Activated CD8-positive, alpha-beta memory T cell treated with anti-CD3 and anti-CD28 coated beads, Interleukin-2, amount 50 U/mL, for 48 hours (primary cell): ENCODE results near the gene SUGP2.
"Not testable (repeated sequence)": the region's sequence is repeated elsewhere in the genome, so short reads cannot be mapped to it uniquely, and the experiment has no call there.

Experiments
- DNase-seq: peaks from one replicate; pipeline ENCODE4 v3.0.0-alpha.2; 2020

SUGP2 gene

GRCh38 chr19:18987456-18987855, 45.9 kb downstream of the SUGP2 start:
- DNase-seq = no peak

GRCh38 chr19:18985257-18985656, 48.1 kb downstream of the SUGP2 start:
- no peak for DNase-seq

GRCh38 chr19:18984251-18984650, 49.1 kb downstream of the SUGP2 start:
- DNase-seq = no peak

GRCh38 chr19:18982669-18983068, 50.6 kb downstream of the SUGP2 start:
- no peak for DNase-seq

- DNase-seq = no peak
Measured at GRCh38 chr19:18980432-18981020, 52.8 kb downstream of the SUGP2 start.

- no peak for DNase-seq
Measured at GRCh38 chr19:18978616-18979015, 54.7 kb downstream of the SUGP2 start.

GRCh38 chr19:18975869-18976268, 57.4 kb downstream of the SUGP2 start:
- no peak for DNase-seq

GRCh38 chr19:18975011-18975410, 58.3 kb downstream of the SUGP2 start:
- no peak for DNase-seq

- no peak for DNase-seq
Measured at GRCh38 chr19:18972851-18973250, 60.5 kb downstream of the SUGP2 start.

GRCh38 chr19:18972301-18972811, 61.0 kb downstream of the SUGP2 start:
- DNase-seq = no peak

GRCh38 chr19:18969931-18970659, 63.2 kb downstream of the SUGP2 start:
- no peak for DNase-seq

- DNase-seq = no peak
Measured at GRCh38 chr19:18967358-18968146, 65.8 kb downstream of the SUGP2 start.

- no peak for DNase-seq
Measured at GRCh38 chr19:18966307-18966706, 67.0 kb downstream of the SUGP2 start.

GRCh38 chr19:18964121-18964520, 69.2 kb downstream of the SUGP2 start:
- no peak for DNase-seq

GRCh38 chr19:18961767-18962620, 71.3 kb downstream of the SUGP2 start:
- DNase-seq = no peak

- no peak for DNase-seq
Measured at GRCh38 chr19:18960370-18960769, 72.9 kb downstream of the SUGP2 start.

GRCh38 chr19:18955042-18955441, 78.3 kb downstream of the SUGP2 start:
- no peak for DNase-seq

GRCh38 chr19:18954094-18954493, 79.2 kb downstream of the SUGP2 start:
- DNase-seq = no peak

GRCh38 chr19:18952364-18953003, 80.8 kb downstream of the SUGP2 start:
- DNase-seq = not testable (repeated sequence)

- no peak for DNase-seq
Measured at GRCh38 chr19:18951721-18952281, 81.5 kb downstream of the SUGP2 start.

GRCh38 chr19:18949858-18950257, 83.5 kb downstream of the SUGP2 start:
- DNase-seq = no peak

- DNase-seq = no peak
Measured at GRCh38 chr19:18948976-18949356, 84.4 kb downstream of the SUGP2 start.
